NCI-H146 (cell line): ENCODE measurements around the gene AOC1.

Experiments used
- DNase-seq: peaks from one replicate; lab custom pipeline; 2025; lab: John Stamatoyannopoulos, UW

AOC1 gene

GRCh38 chr7:150835702-150836280 is 16.5 kb upstream of the AOC1 start:
- DNase-seq, result no peak

GRCh38 chr7:150838965-150839650 is 13.2 kb upstream of the AOC1 start:
- no peak for DNase-seq

GRCh38 chr7:150842018-150842417 is 10.3 kb upstream of the AOC1 start:
- no peak for DNase-seq

- DNase-seq, result no peak
Observed at GRCh38 chr7:150842716-150843115, 9.6 kb upstream of the AOC1 start.

GRCh38 chr7:150845421-150845861 is 6.9 kb upstream of the AOC1 start:
- no peak for DNase-seq

GRCh38 chr7:150846291-150847115 is 5.8 kb upstream of the AOC1 start:
- DNase-seq, result peak; percentile 34

- DNase-seq, result no peak
Observed at GRCh38 chr7:150847536-150847935, 4.8 kb upstream of the AOC1 start.

GRCh38 chr7:150848111-150848510 is 4.2 kb upstream of the AOC1 start:
- DNase-seq, result no peak

- DNase-seq, result no peak
Observed at GRCh38 chr7:150848561-150849115, 3.7 kb upstream of the AOC1 start.

- DNase-seq, result no peak
Observed at GRCh38 chr7:150849204-150849775, 3.0 kb upstream of the AOC1 start.

- DNase-seq, result no peak
Observed at GRCh38 chr7:150850273-150850672, 2.0 kb upstream of the AOC1 start.

- no peak for DNase-seq
Observed at GRCh38 chr7:150851492-150852370, 586 bp upstream of the AOC1 start.

- no peak for DNase-seq
Observed at GRCh38 chr7:150854066-150855000, 2.0 kb downstream of the AOC1 start.

- DNase-seq, result no peak
Observed at GRCh38 chr7:150855046-150855445, 2.7 kb downstream of the AOC1 start.

- DNase-seq, result no peak
Observed at GRCh38 chr7:150855476-150856302, 3.4 kb downstream of the AOC1 start.

GRCh38 chr7:150856303-150857275 is 4.3 kb downstream of the AOC1 start:
- DNase-seq, result no peak

- no peak for DNase-seq
Observed at GRCh38 chr7:150857276-150858055, 5.1 kb downstream of the AOC1 start.
